HepG2 (cell line): Measurements from ENCODE around the gene YPEL3. TPM values are rescaled to one million over a fixed set of nuclear protein-coding genes. Genes with fewer than 3 reads are reported as not detected.
A peak's percentile ranks its signal among the peaks of the same experiment; 100 is the strongest.

Experiments
- BHLHE40 ChIP-seq: IDR thresholded peaks from 2 replicates; pipeline ENCODE4 v1.6.1; 2011; ENCODE audit warnings: low read length, improper control_type of control experiment
- CBX1 ChIP-seq: IDR thresholded peaks from one replicate; pipeline ENCODE4 v1.6.1; 2016; ENCODE audit warnings: antibody characterized with exemption, low read depth
- DMAP1 ChIP-seq: IDR thresholded peaks from 2 replicates; pipeline ENCODE4 v1.6.1; 2016
- LBX2 ChIP-seq: sonication (generic); formaldehyde crosslinking; IDR thresholded peaks from 2 replicates; pipeline ENCODE4 v1.5.0; 2020; ENCODE audit warnings: missing genetic modification reagents, mild to moderate bottlenecking, borderline replicate concordance
- MED1 ChIP-seq: sonication (generic); formaldehyde crosslinking; IDR thresholded peaks from 2 replicates; pipeline ENCODE4 v1.4.0; 2020; ENCODE audit warnings: missing genetic modification reagents
- MIER3 ChIP-seq: IDR thresholded peaks from 2 replicates; pipeline ENCODE4 v1.6.1; 2016; ENCODE audit warnings: missing compliant biosample characterization, borderline replicate concordance
- MYPOP ChIP-seq: sonication (generic); formaldehyde crosslinking; IDR thresholded peaks from 2 replicates; pipeline ENCODE4 v1.8.1; 2023; ENCODE audit warnings: mild to moderate bottlenecking, moderate library complexity, missing genetic modification reagents
- SKIL ChIP-seq: sonication (generic); formaldehyde crosslinking; IDR thresholded peaks from 2 replicates; pipeline ENCODE4 v1.8.0; 2022; ENCODE audit warnings: missing genetic modification reagents, mild to moderate bottlenecking, moderate library complexity, borderline replicate concordance
- SP4 ChIP-seq: sonication (generic); formaldehyde crosslinking; IDR thresholded peaks from 2 replicates; pipeline ENCODE4 v1.8.1; 2023; ENCODE audit warnings: mild to moderate bottlenecking, missing genetic modification reagents
- STAG1 ChIP-seq: sonication (generic); formaldehyde crosslinking; IDR thresholded peaks from 2 replicates; pipeline ENCODE4 v1.4.0; 2020; ENCODE audit warnings: missing genetic modification reagents
- ZNF138 ChIP-seq: sonication (generic); formaldehyde crosslinking; IDR thresholded peaks from 2 replicates; pipeline ENCODE4 v1.5.0; 2020; ENCODE audit warnings: mild to moderate bottlenecking, low read depth, missing genetic modification reagents
- ZNF20 ChIP-seq: sonication (generic); formaldehyde crosslinking; IDR thresholded peaks from 2 replicates; pipeline ENCODE4 v1.4.0; 2020; ENCODE audit warnings: mild to moderate bottlenecking, moderate library complexity, missing genetic modification reagents
- ZNF256 ChIP-seq: sonication (generic); formaldehyde crosslinking; conservative IDR thresholded peaks from 2 replicates; pipeline ENCODE4 v1.4.0; 2020; ENCODE audit warnings: missing genetic modification reagents
- ZNF75D ChIP-seq: sonication (generic); formaldehyde crosslinking; IDR thresholded peaks from 2 replicates; pipeline ENCODE4 v1.8.1; 2023; ENCODE audit warnings: missing genetic modification reagents, mild to moderate bottlenecking, borderline replicate concordance
- polyA plus RNA-seq, 8 experiments: library from polyadenylated mRNA; depleted of rRNA in 3 of 8; stranded (reverse) in 7 of 8; unstranded in 1 of 8; fragments of >200 nt; fragmentation: Illumina TruSeq in 4 of 8; extraction: Trizol in 4 of 8; gene quantifications; 2 replicates each; pipeline versions ENCODE4 v1.2.1 to v1.2.3, GENCODE V29; 2011 to 2016; ENCODE audit warnings: low read depth in 4 of 8, missing spikeins in 1 of 8, mixed read lengths in 1 of 8; ENCODE audit not compliant: insufficient read depth in 1 of 8
- total RNA-seq, 5 experiments: library from RNA; depleted of rRNA; stranded (reverse); fragments of >200 nt; fragmentation: Illumina TruSeq; extraction: Trizol; gene quantifications; 2 replicates each; pipeline ENCODE4 v1.2.3, GENCODE V29; 2016; ENCODE audit warnings: low read depth in 1 of 5
- TF ChIP-seq, protein P1 (sequence below): IDR thresholded peaks from 2 replicates; pipeline ENCODE4 v1.4.0; 2020; ENCODE audit warnings: mild to moderate bottlenecking, missing genetic modification reagents
- TF ChIP-seq, protein P2 (sequence below): sonication (generic); formaldehyde crosslinking; IDR thresholded peaks from 2 replicates; pipeline ENCODE4 v1.9.0; 2021; ENCODE audit warnings: mild to moderate bottlenecking, missing genetic modification reagents

Gene YPEL3
- total and polyA plus RNA-seq, 2 of the 13 experiments (the other 11 are each of a cell fraction or from before 2014, with no cell fraction given), result 5.4 to 47.0 TPM

- TF ChIP-seq, protein P1, sequence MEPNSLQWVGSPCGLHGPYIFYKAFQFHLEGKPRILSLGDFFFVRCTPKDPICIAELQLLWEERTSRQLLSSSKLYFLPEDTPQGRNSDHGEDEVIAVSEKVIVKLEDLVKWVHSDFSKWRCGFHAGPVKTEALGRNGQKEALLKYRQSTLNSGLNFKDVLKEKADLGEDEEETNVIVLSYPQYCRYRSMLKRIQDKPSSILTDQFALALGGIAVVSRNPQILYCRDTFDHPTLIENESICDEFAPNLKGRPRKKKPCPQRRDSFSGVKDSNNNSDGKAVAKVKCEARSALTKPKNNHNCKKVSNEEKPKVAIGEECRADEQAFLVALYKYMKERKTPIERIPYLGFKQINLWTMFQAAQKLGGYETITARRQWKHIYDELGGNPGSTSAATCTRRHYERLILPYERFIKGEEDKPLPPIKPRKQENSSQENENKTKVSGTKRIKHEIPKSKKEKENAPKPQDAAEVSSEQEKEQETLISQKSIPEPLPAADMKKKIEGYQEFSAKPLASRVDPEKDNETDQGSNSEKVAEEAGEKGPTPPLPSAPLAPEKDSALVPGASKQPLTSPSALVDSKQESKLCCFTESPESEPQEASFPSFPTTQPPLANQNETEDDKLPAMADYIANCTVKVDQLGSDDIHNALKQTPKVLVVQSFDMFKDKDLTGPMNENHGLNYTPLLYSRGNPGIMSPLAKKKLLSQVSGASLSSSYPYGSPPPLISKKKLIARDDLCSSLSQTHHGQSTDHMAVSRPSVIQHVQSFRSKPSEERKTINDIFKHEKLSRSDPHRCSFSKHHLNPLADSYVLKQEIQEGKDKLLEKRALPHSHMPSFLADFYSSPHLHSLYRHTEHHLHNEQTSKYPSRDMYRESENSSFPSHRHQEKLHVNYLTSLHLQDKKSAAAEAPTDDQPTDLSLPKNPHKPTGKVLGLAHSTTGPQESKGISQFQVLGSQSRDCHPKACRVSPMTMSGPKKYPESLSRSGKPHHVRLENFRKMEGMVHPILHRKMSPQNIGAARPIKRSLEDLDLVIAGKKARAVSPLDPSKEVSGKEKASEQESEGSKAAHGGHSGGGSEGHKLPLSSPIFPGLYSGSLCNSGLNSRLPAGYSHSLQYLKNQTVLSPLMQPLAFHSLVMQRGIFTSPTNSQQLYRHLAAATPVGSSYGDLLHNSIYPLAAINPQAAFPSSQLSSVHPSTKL (CRISPR knock-in tag), result peak; percentile 69
- TF ChIP-seq, protein P2, sequence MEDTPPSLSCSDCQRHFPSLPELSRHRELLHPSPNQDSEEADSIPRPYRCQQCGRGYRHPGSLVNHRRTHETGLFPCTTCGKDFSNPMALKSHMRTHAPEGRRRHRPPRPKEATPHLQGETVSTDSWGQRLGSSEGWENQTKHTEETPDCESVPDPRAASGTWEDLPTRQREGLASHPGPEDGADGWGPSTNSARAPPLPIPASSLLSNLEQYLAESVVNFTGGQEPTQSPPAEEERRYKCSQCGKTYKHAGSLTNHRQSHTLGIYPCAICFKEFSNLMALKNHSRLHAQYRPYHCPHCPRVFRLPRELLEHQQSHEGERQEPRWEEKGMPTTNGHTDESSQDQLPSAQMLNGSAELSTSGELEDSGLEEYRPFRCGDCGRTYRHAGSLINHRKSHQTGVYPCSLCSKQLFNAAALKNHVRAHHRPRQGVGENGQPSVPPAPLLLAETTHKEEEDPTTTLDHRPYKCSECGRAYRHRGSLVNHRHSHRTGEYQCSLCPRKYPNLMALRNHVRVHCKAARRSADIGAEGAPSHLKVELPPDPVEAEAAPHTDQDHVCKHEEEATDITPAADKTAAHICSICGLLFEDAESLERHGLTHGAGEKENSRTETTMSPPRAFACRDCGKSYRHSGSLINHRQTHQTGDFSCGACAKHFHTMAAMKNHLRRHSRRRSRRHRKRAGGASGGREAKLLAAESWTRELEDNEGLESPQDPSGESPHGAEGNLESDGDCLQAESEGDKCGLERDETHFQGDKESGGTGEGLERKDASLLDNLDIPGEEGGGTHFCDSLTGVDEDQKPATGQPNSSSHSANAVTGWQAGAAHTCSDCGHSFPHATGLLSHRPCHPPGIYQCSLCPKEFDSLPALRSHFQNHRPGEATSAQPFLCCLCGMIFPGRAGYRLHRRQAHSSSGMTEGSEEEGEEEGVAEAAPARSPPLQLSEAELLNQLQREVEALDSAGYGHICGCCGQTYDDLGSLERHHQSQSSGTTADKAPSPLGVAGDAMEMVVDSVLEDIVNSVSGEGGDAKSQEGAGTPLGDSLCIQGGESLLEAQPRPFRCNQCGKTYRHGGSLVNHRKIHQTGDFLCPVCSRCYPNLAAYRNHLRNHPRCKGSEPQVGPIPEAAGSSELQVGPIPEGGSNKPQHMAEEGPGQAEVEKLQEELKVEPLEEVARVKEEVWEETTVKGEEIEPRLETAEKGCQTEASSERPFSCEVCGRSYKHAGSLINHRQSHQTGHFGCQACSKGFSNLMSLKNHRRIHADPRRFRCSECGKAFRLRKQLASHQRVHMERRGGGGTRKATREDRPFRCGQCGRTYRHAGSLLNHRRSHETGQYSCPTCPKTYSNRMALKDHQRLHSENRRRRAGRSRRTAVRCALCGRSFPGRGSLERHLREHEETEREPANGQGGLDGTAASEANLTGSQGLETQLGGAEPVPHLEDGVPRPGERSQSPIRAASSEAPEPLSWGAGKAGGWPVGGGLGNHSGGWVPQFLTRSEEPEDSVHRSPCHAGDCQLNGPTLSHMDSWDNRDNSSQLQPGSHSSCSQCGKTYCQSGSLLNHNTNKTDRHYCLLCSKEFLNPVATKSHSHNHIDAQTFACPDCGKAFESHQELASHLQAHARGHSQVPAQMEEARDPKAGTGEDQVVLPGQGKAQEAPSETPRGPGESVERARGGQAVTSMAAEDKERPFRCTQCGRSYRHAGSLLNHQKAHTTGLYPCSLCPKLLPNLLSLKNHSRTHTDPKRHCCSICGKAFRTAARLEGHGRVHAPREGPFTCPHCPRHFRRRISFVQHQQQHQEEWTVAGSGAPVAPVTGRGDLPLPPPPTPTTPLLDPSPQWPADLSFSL (CRISPR knock-in tag), result no peak
- TF ChIP-seq MYPOP (no peak), SP4 (no peak), DMAP1 (CRISPR knock-in tag) (peak; percentile 86), STAG1 (CRISPR knock-in tag) (peak; percentile 66), MIER3 (CRISPR knock-in tag) (peak; percentile 66; the same call in 1 of the 2 replicates), SKIL (CRISPR knock-in tag) (peak; percentile 58; the same call in 1 of the 2 replicates), ZNF75D (no peak; the same call in 1 of the 2 replicates), LBX2 (CRISPR knock-in tag) (no peak), CBX1 (no peak), MED1 (CRISPR knock-in tag) (peak; percentile 83), ZNF256 (CRISPR knock-in tag) (peak; percentile 81; the same call in 1 of the 2 replicates), ZNF20 (CRISPR knock-in tag) (no peak), BHLHE40 (peak; percentile 33; the same call in 1 of the 2 replicates), ZNF138 (no peak)
Measured at GRCh38 chr16:30092373-30093010, 3.5 kb downstream of the YPEL3 start (continued).
